Endothelial cell of umbilical vein (primary cell): ENCODE results near the gene SMPDL3B. TPM values are rescaled to one million over a fixed set of nuclear protein-coding genes. Genes with fewer than 3 reads are reported as not detected.

Experiments
- BruUV-seq: library from RNA; stranded (reverse); fragments of 400-500 nt; replicated peaks from 2 replicates; lab custom pipeline; 2021; lab: Mats Ljungman, UMichigan
- CTCF ChIA-PET: fragments of 300-600, 350-600 bp; sonication (Branson Sonifier 250); formaldehyde crosslinking; loops from one replicate; lab custom pipeline; 2021; ENCODE audit warnings: antibody characterized with exemption, inconsistent platforms; lab: Charles Lee
- POLR2A ChIA-PET: fragments of 300-600, 350-600 bp; sonication (Branson Sonifier 250); formaldehyde crosslinking; loops from one replicate; lab custom pipeline; 2021; ENCODE audit warnings: antibody characterized with exemption, inconsistent platforms; lab: Charles Lee
- DNase-seq: peaks from one replicate; pipeline ENCODE4 v3.0.0-alpha.2; 2011; ENCODE audit warnings: low read depth, low spot score
- FAIRE-seq: peaks from 2 replicates; lab custom pipeline; 2011; peaks lifted over from hg19 to GRCh38; lab: Jason Lieb, UNC
- H2AFZ ChIP-seq: 2 replicates; pipeline ENCODE4 v1.6.0; 2012; ENCODE audit warnings: low read depth, low read length, control low read depth, inconsistent platforms
- H3K27ac ChIP-seq: 2 replicates; pipeline ENCODE4 v1.5.1; 2011; ENCODE audit warnings: low read depth, mild to moderate bottlenecking, control low read depth, low read length, moderate library complexity; ENCODE audit not compliant: insufficient read depth
- H3K27me3 ChIP-seq, 2 experiments: 2 replicates each; pipeline versions ENCODE4 v1.6.0 to v1.6.1; 2011; ENCODE audit warnings: low read length in 2 of 2, mixed read lengths in 1 of 2; ENCODE audit not compliant: control insufficient read depth in 2 of 2, insufficient read depth in 2 of 2
- H3K36me3 ChIP-seq, 2 experiments: 2 replicates in 1 of 2; 3 replicates in 1 of 2; pipeline ENCODE4 v1.5.1; 2011; ENCODE audit warnings: low read length in 2 of 2, mild to moderate bottlenecking in 1 of 2, moderate library complexity in 1 of 2; ENCODE audit not compliant: control insufficient read depth in 2 of 2, insufficient read depth in 2 of 2; ENCODE audit errors: extremely low read depth in 1 of 2
- H3K4me1 ChIP-seq: 3 replicates; pipeline ENCODE4 v1.5.1; 2011; ENCODE audit warnings: mild to moderate bottlenecking, low read length; ENCODE audit not compliant: control insufficient read depth, insufficient read depth; ENCODE audit errors: extremely low read depth
- H3K4me2 ChIP-seq: 2 replicates; pipeline ENCODE4 v1.6.1; 2011; ENCODE audit warnings: low read length, control low read depth, mixed read lengths; ENCODE audit not compliant: insufficient read depth
- H3K4me3 ChIP-seq, 3 experiments: fragments of 200-600 bp in 1 of 3; sonication (generic), shearing (Covaris generic) in 1 of 3; replicated peaks in 1 of 3; 2 replicates each; pipeline ENCODE4 v1.5.1; 2011 to 2016; ENCODE audit warnings: control low read depth in 3 of 3, low read length in 3 of 3, mild to moderate bottlenecking in 2 of 3, inconsistent platforms in 1 of 3, low read depth in 1 of 3, moderate library complexity in 1 of 3; ENCODE audit not compliant: insufficient read depth in 1 of 3
- H3K79me2 ChIP-seq: 2 replicates; pipeline ENCODE4 v1.6.0; 2012; ENCODE audit warnings: low read length, inconsistent platforms; ENCODE audit not compliant: control insufficient read depth, insufficient read depth
- H3K9ac ChIP-seq: replicated peaks from 2 replicates; pipeline ENCODE3; 2011; ENCODE audit warnings: low read length, control low read depth; ENCODE audit not compliant: insufficient read depth; ENCODE audit errors: extremely low read depth
- H3K9me1 ChIP-seq: replicated peaks from 3 replicates; pipeline ENCODE4 v1.6.0; 2011; ENCODE audit warnings: mild to moderate bottlenecking, low read length; ENCODE audit not compliant: control insufficient read depth, insufficient read depth; ENCODE audit errors: extremely low read depth
- H3K9me3 ChIP-seq: replicated peaks from 2 replicates; pipeline ENCODE4 v1.5.1; 2012; ENCODE audit warnings: low read length, inconsistent platforms; ENCODE audit not compliant: control insufficient read depth, insufficient read depth
- H4K20me1 ChIP-seq: replicated peaks from 2 replicates; pipeline ENCODE3; 2011; ENCODE audit warnings: mild to moderate bottlenecking, low read length; ENCODE audit not compliant: control insufficient read depth, insufficient read depth; ENCODE audit errors: extremely low read depth
- CTCF ChIP-seq, 2 donors: IDR thresholded peaks; 1 replicate in 1 of 2; 2 replicates in 1 of 2; pipeline ENCODE4 v1.5.1; 2011; ENCODE audit warnings: low read length in 2 of 2, mild to moderate bottlenecking in 2 of 2, moderate library complexity in 2 of 2, control low read depth in 1 of 2, inconsistent platforms in 1 of 2, low read depth in 1 of 2; ENCODE audit not compliant: insufficient read depth in 1 of 2; ENCODE audit errors: extremely low read depth in 1 of 2
- EZH2 ChIP-seq: IDR thresholded peaks from 2 replicates; pipeline ENCODE4 v1.6.1; 2012; ENCODE audit warnings: borderline replicate concordance, low read depth, mild to moderate bottlenecking, moderate library complexity, low read length, inconsistent platforms; ENCODE audit not compliant: severe bottlenecking
- FOS ChIP-seq: IDR thresholded peaks from 2 replicates; pipeline ENCODE4 v1.6.1; 2011; ENCODE audit warnings: mild to moderate bottlenecking, low read length, moderate library complexity, borderline replicate concordance; ENCODE audit not compliant: insufficient read depth
- GATA2 ChIP-seq: IDR thresholded peaks from 2 replicates; pipeline ENCODE4 v1.7.0; 2011; ENCODE audit warnings: low read depth, mild to moderate bottlenecking, moderate library complexity, mixed read lengths, low read length; ENCODE audit not compliant: insufficient read length, insufficient read depth
- JUN ChIP-seq: IDR thresholded peaks from 2 replicates; pipeline ENCODE4 v1.6.1; 2011; ENCODE audit warnings: borderline replicate concordance, low read depth; ENCODE audit not compliant: insufficient read length, insufficient read depth
- POLR2AphosphoS5 ChIP-seq: IDR thresholded peaks from 2 replicates; pipeline ENCODE4 v1.6.1; 2012; ENCODE audit warnings: low read depth, mild to moderate bottlenecking, control low read depth, low read length, moderate library complexity; ENCODE audit not compliant: insufficient read depth
- dilution Hi-C: fragments of 300-500 bp; cut with MboI; formaldehyde crosslinking; loops from one replicate; pipeline ENCODE4 v1.15.0; 2019; ENCODE audit warnings: low sequenced_read_pairs; ENCODE audit not compliant: extremely low pct_ligation_motif_present
- intact Hi-C: fragments of 100-400 bp; cut with micrococcal nuclease; formaldehyde crosslinking; loops from one replicate; pipeline ENCODE4 v1.10.0; 2022
- polyA plus RNA-seq, 4 experiments: library from polyadenylated mRNA; depleted of rRNA in 3 of 4; stranded (reverse) in 3 of 4; unstranded in 1 of 4; fragments of >200 nt; gene quantifications; 2 replicates each; pipeline versions ENCODE4 v1.2.1 to v1.2.3, GENCODE V29; 2011 to 2012; ENCODE audit warnings: missing spikeins in 1 of 4
- total RNA-seq: library from RNA; stranded (reverse); gene quantifications from 2 replicates; pipeline ENCODE4 v1.2.3, GENCODE V29; 2021

Gene SMPDL3B
- total and polyA plus RNA-seq, 2 donors (not counting 3 experiments of a cell fraction or from before 2014, with no cell fraction given), result 1.3 TPM; not detected in 1

GRCh38 chr1:27979151-27979858 is 44.5 kb downstream of the SMPDL3B start:
- Histone ChIP-seq H3K9me1 (no peaks in the 10 kb centered on the region), H3K9ac (no peak overlapping the region), H3K79me2 (no peaks in the 10 kb centered on the region), H3K36me3 (peaks cover 0 to 4% of the 10 kb centered on the region in 2 experiments), H2AFZ (no peak overlapping the region), H3K27ac (peak overlapping the region; percentile 36), H3K4me2 (no peak overlapping the region), H3K4me1 (peaks cover 3% of the 10 kb centered on the region), H3K4me3 (no peak overlapping the region), H3K27me3 (no peaks in the 10 kb centered on the region), H4K20me1 (no peaks in the 10 kb centered on the region), H3K9me3 (no peaks in the 10 kb centered on the region)
- peak; percentile 22 to 31 for TF ChIP-seq CTCF (IDR thresholded peaks at IDR 0.05; ENCODE audit: extremely low read depth in 1 of 2, insufficient read depth in 1 of 2, low read depth in 1 of 2, low read length in 2 of 2)
- TF ChIP-seq FOS, result no peak
- no peak for TF ChIP-seq JUN
- peak; percentile 36 for TF ChIP-seq GATA2
- no peak for TF ChIP-seq EZH2
- no peak for TF ChIP-seq POLR2AphosphoS5
- dilution Hi-C loops (no loop called here), intact Hi-C loops (loop anchor here (1.0 kb wide), 2 partner anchors 39 to 121 kb away; no protein-coding TSS in a partner anchor)
- BruUV-seq, result no TSS peak
- DNase-seq (peak; percentile 82), FAIRE-seq (peak; percentile 72)
- CTCF ChIA-PET, result interaction anchor here (0.7 to 6.3 kb wide), 17 partner anchors 7 to 310 kb away, joined by 3 to 99 read pairs (median 7); partner anchors contain the start of gene EYA3
- POLR2A ChIA-PET, result interaction anchor here (0.5 kb wide), 1 partner anchor 19 kb away, joined by 4 read pairs; no protein-coding TSS in a partner anchor
